Endothelial cell of umbilical vein (primary cell): ENCODE results near the gene B4GALNT4. TPM values are rescaled to one million over a fixed set of nuclear protein-coding genes. Genes with fewer than 3 reads are reported as not detected.

Experiments
- BruUV-seq: library from RNA; stranded (reverse); fragments of 400-500 nt; replicated peaks from 2 replicates; lab custom pipeline; 2021; lab: Mats Ljungman, UMichigan
- CTCF ChIA-PET: fragments of 300-600, 350-600 bp; sonication (Branson Sonifier 250); formaldehyde crosslinking; loops from one replicate; lab custom pipeline; 2021; ENCODE audit warnings: antibody characterized with exemption, inconsistent platforms; lab: Charles Lee
- POLR2A ChIA-PET: fragments of 300-600, 350-600 bp; sonication (Branson Sonifier 250); formaldehyde crosslinking; loops from one replicate; lab custom pipeline; 2021; ENCODE audit warnings: antibody characterized with exemption, inconsistent platforms; lab: Charles Lee
- DNase-seq: peaks from one replicate; pipeline ENCODE4 v3.0.0-alpha.2; 2011; ENCODE audit warnings: low read depth, low spot score
- FAIRE-seq: peaks from 2 replicates; lab custom pipeline; 2011; peaks lifted over from hg19 to GRCh38; lab: Jason Lieb, UNC
- H2AFZ ChIP-seq: 2 replicates; pipeline ENCODE4 v1.6.0; 2012; ENCODE audit warnings: low read depth, low read length, control low read depth, inconsistent platforms
- H3K27ac ChIP-seq: 2 replicates; pipeline ENCODE4 v1.5.1; 2011; ENCODE audit warnings: low read depth, mild to moderate bottlenecking, control low read depth, low read length, moderate library complexity; ENCODE audit not compliant: insufficient read depth
- H3K27me3 ChIP-seq, 2 experiments: 2 replicates each; pipeline versions ENCODE4 v1.6.0 to v1.6.1; 2011; ENCODE audit warnings: low read length in 2 of 2, mixed read lengths in 1 of 2; ENCODE audit not compliant: control insufficient read depth in 2 of 2, insufficient read depth in 2 of 2
- H3K36me3 ChIP-seq, 2 experiments: 2 replicates in 1 of 2; 3 replicates in 1 of 2; pipeline ENCODE4 v1.5.1; 2011; ENCODE audit warnings: low read length in 2 of 2, mild to moderate bottlenecking in 1 of 2, moderate library complexity in 1 of 2; ENCODE audit not compliant: control insufficient read depth in 2 of 2, insufficient read depth in 2 of 2; ENCODE audit errors: extremely low read depth in 1 of 2
- H3K4me1 ChIP-seq: 3 replicates; pipeline ENCODE4 v1.5.1; 2011; ENCODE audit warnings: mild to moderate bottlenecking, low read length; ENCODE audit not compliant: control insufficient read depth, insufficient read depth; ENCODE audit errors: extremely low read depth
- H3K4me2 ChIP-seq: 2 replicates; pipeline ENCODE4 v1.6.1; 2011; ENCODE audit warnings: low read length, control low read depth, mixed read lengths; ENCODE audit not compliant: insufficient read depth
- H3K4me3 ChIP-seq, 3 experiments: fragments of 200-600 bp in 1 of 3; sonication (generic), shearing (Covaris generic) in 1 of 3; replicated peaks in 1 of 3; 2 replicates each; pipeline ENCODE4 v1.5.1; 2011 to 2016; ENCODE audit warnings: control low read depth in 3 of 3, low read length in 3 of 3, mild to moderate bottlenecking in 2 of 3, inconsistent platforms in 1 of 3, low read depth in 1 of 3, moderate library complexity in 1 of 3; ENCODE audit not compliant: insufficient read depth in 1 of 3
- H3K79me2 ChIP-seq: 2 replicates; pipeline ENCODE4 v1.6.0; 2012; ENCODE audit warnings: low read length, inconsistent platforms; ENCODE audit not compliant: control insufficient read depth, insufficient read depth
- H3K9ac ChIP-seq: replicated peaks from 2 replicates; pipeline ENCODE3; 2011; ENCODE audit warnings: low read length, control low read depth; ENCODE audit not compliant: insufficient read depth; ENCODE audit errors: extremely low read depth
- H3K9me1 ChIP-seq: replicated peaks from 3 replicates; pipeline ENCODE4 v1.6.0; 2011; ENCODE audit warnings: mild to moderate bottlenecking, low read length; ENCODE audit not compliant: control insufficient read depth, insufficient read depth; ENCODE audit errors: extremely low read depth
- H3K9me3 ChIP-seq: replicated peaks from 2 replicates; pipeline ENCODE4 v1.5.1; 2012; ENCODE audit warnings: low read length, inconsistent platforms; ENCODE audit not compliant: control insufficient read depth, insufficient read depth
- H4K20me1 ChIP-seq: replicated peaks from 2 replicates; pipeline ENCODE3; 2011; ENCODE audit warnings: mild to moderate bottlenecking, low read length; ENCODE audit not compliant: control insufficient read depth, insufficient read depth; ENCODE audit errors: extremely low read depth
- CTCF ChIP-seq, 2 donors: IDR thresholded peaks; 1 replicate in 1 of 2; 2 replicates in 1 of 2; pipeline ENCODE4 v1.5.1; 2011; ENCODE audit warnings: low read length in 2 of 2, mild to moderate bottlenecking in 2 of 2, moderate library complexity in 2 of 2, control low read depth in 1 of 2, inconsistent platforms in 1 of 2, low read depth in 1 of 2; ENCODE audit not compliant: insufficient read depth in 1 of 2; ENCODE audit errors: extremely low read depth in 1 of 2
- EZH2 ChIP-seq: IDR thresholded peaks from 2 replicates; pipeline ENCODE4 v1.6.1; 2012; ENCODE audit warnings: borderline replicate concordance, low read depth, mild to moderate bottlenecking, moderate library complexity, low read length, inconsistent platforms; ENCODE audit not compliant: severe bottlenecking
- FOS ChIP-seq: IDR thresholded peaks from 2 replicates; pipeline ENCODE4 v1.6.1; 2011; ENCODE audit warnings: mild to moderate bottlenecking, low read length, moderate library complexity, borderline replicate concordance; ENCODE audit not compliant: insufficient read depth
- GATA2 ChIP-seq: IDR thresholded peaks from 2 replicates; pipeline ENCODE4 v1.7.0; 2011; ENCODE audit warnings: low read depth, mild to moderate bottlenecking, moderate library complexity, mixed read lengths, low read length; ENCODE audit not compliant: insufficient read length, insufficient read depth
- JUN ChIP-seq: IDR thresholded peaks from 2 replicates; pipeline ENCODE4 v1.6.1; 2011; ENCODE audit warnings: borderline replicate concordance, low read depth; ENCODE audit not compliant: insufficient read length, insufficient read depth
- MAX ChIP-seq: IDR thresholded peaks from 2 replicates; pipeline ENCODE4 v1.6.1; 2011; ENCODE audit not compliant: insufficient read depth, insufficient read length
- MYC ChIP-seq: IDR thresholded peaks from one replicate; pipeline ENCODE4 v1.6.1; 2011; ENCODE audit warnings: mild to moderate bottlenecking, low read depth, low read length
- POLR2A ChIP-seq: IDR thresholded peaks from 2 replicates; pipeline ENCODE4 v1.6.1; 2012; ENCODE audit warnings: low read depth, mild to moderate bottlenecking, control low read depth, low read length
- POLR2AphosphoS5 ChIP-seq: IDR thresholded peaks from 2 replicates; pipeline ENCODE4 v1.6.1; 2012; ENCODE audit warnings: low read depth, mild to moderate bottlenecking, control low read depth, low read length, moderate library complexity; ENCODE audit not compliant: insufficient read depth
- dilution Hi-C: fragments of 300-500 bp; cut with MboI; formaldehyde crosslinking; loops from one replicate; pipeline ENCODE4 v1.15.0; 2019; ENCODE audit warnings: low sequenced_read_pairs; ENCODE audit not compliant: extremely low pct_ligation_motif_present
- intact Hi-C: fragments of 100-400 bp; cut with micrococcal nuclease; formaldehyde crosslinking; loops from one replicate; pipeline ENCODE4 v1.10.0; 2022
- polyA plus RNA-seq, 4 experiments: library from polyadenylated mRNA; depleted of rRNA in 3 of 4; stranded (reverse) in 3 of 4; unstranded in 1 of 4; fragments of >200 nt; gene quantifications; 2 replicates each; pipeline versions ENCODE4 v1.2.1 to v1.2.3, GENCODE V29; 2011 to 2012; ENCODE audit warnings: missing spikeins in 1 of 4
- total RNA-seq: library from RNA; stranded (reverse); gene quantifications from 2 replicates; pipeline ENCODE4 v1.2.3, GENCODE V29; 2021

The B4GALNT4 gene
- total and polyA plus RNA-seq, 2 donors (not counting 3 experiments of a cell fraction or from before 2014, with no cell fraction given): 9.2 to 9.6 TPM

- Histone ChIP-seq H3K9me3 (no peaks in the 10 kb centered on the region), H3K9ac (no peak overlapping the region), H4K20me1 (no peaks in the 10 kb centered on the region), H2AFZ (no peak overlapping the region), H3K27me3 (peaks cover 0 to 4% of the 10 kb centered on the region in 2 experiments), H3K4me1 (no peaks in the 10 kb centered on the region), H3K4me2 (no peak overlapping the region), H3K9me1 (no peaks in the 10 kb centered on the region), H3K79me2 (no peaks in the 10 kb centered on the region), H3K36me3 (no peaks in the 10 kb centered on the region), H3K27ac (no peak overlapping the region), H3K4me3 (no peak overlapping the region)
- TF ChIP-seq MAX (no peak), CTCF (IDR thresholded peaks at IDR 0.05; ENCODE audit: extremely low read depth in 1 of 2, insufficient read depth in 1 of 2, low read depth in 1 of 2, low read length in 2 of 2) (no peak), POLR2A (no peak), POLR2AphosphoS5 (no peak), FOS (no peak), JUN (no peak), MYC (no peak), EZH2 (no peak), GATA2 (no peak)
- no TSS peak for BruUV-seq
- DNase-seq (no peak), FAIRE-seq (no peak)
- intact Hi-C loops (no loop called here), dilution Hi-C loops (no loop called here)
- ChIA-PET CTCF (no interaction called here), POLR2A (no interaction called here)
Observed at GRCh38 chr11:384511-384910, 15.2 kb downstream of the B4GALNT4 start.
